Amygdala (tissue), 56 donors: ENCODE data around the gene PSMA8.
"Not testable (repeated sequence)": the region's sequence is repeated elsewhere in the genome, so short reads cannot be mapped to it uniquely, and the experiment has no call there.

ENCODE experiments used
- DNase-seq, 56 donors: peaks; one replicate each; lab custom pipeline; 2025; lab: John Stamatoyannopoulos, UW

The PSMA8 gene

GRCh38 chr18:26133652-26134051, at the start of gene PSMA8:
Gene PSMA8, plus strand, starts transcription at chr18:26133869. Its CDS starts 97 bp downstream, at chr18:26133966.
- DNase-seq: no peak

GRCh38 chr18:26085056-26085455, 48.6 kb upstream of the PSMA8 start:
- no peak for DNase-seq

- DNase-seq: no peak
Measured at GRCh38 chr18:26086959-26087358, 46.7 kb upstream of the PSMA8 start.

GRCh38 chr18:26088487-26088886, 45.2 kb upstream of the PSMA8 start:
- no peak for DNase-seq

GRCh38 chr18:26089293-26090129, 44.2 kb upstream of the PSMA8 start:
- DNase-seq: peak in 30 of 56 donors; percentile 1 to 65 (median 34)

GRCh38 chr18:26090130-26091046, 43.3 kb upstream of the PSMA8 start, which contains the start of gene SS18:
Gene SS18, minus strand, starts transcription at chr18:26090613. Its CDS starts 44 bp downstream, at chr18:26090569.
- peak; percentile 68 to 99 (median 89) for DNase-seq

GRCh38 chr18:26091047-26091630, 42.5 kb upstream of the PSMA8 start:
- peak in 14 of 56 donors; percentile 28 to 87 (median 58) for DNase-seq

GRCh38 chr18:26096852-26097251, 36.8 kb upstream of the PSMA8 start:
- DNase-seq: no peak

- DNase-seq: no peak
Measured at GRCh38 chr18:26097563-26097962, 36.1 kb upstream of the PSMA8 start.

- DNase-seq: no peak
Measured at GRCh38 chr18:26103579-26103978, 30.1 kb upstream of the PSMA8 start.

GRCh38 chr18:26104035-26104434, 29.6 kb upstream of the PSMA8 start:
- no peak for DNase-seq

- no peak for DNase-seq
Measured at GRCh38 chr18:26119246-26119645, 14.4 kb upstream of the PSMA8 start.

- no peak for DNase-seq
Measured at GRCh38 chr18:26121476-26121875, 12.2 kb upstream of the PSMA8 start.

- not testable (repeated sequence) for DNase-seq
Measured at GRCh38 chr18:26121994-26122393, 11.7 kb upstream of the PSMA8 start.

- DNase-seq: no peak
Measured at GRCh38 chr18:26127786-26128185, 5.9 kb upstream of the PSMA8 start.

- DNase-seq: not testable (repeated sequence)
Measured at GRCh38 chr18:26128192-26128591, 5.5 kb upstream of the PSMA8 start.

GRCh38 chr18:26134107-26134506, 438 bp downstream of the PSMA8 start:
- DNase-seq: no peak

- no peak for DNase-seq
Measured at GRCh38 chr18:26135548-26135947, 1.9 kb downstream of the PSMA8 start.

GRCh38 chr18:26157326-26157725, 23.7 kb downstream of the PSMA8 start:
- DNase-seq: no peak

GRCh38 chr18:26159353-26159752, 25.7 kb downstream of the PSMA8 start:
- no peak for DNase-seq

- no peak for DNase-seq
Measured at GRCh38 chr18:26164571-26164970, 30.9 kb downstream of the PSMA8 start.
